ENCODE results near the gene SLC8A1.

SLC8A1 gene

DNA sequence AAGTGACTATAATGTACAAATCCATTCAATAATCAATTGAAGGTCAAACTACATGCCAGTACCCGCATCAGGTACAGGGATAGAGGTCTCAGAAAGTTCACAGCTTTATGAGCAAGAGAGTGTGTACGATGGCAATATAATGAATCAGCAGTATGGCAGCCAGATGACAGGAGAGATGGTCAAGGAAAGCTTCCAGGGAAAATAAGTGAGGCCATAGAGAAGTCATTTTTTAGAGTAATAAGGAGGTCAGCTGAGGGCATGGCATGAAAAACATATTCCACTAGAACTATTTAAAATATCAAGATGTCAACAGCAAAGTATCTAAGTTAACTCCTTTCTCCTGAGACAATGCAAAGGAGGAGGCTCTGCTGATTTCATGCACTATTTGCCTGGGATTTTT, 108.0 kb downstream of the SLC8A1 start:
- Histone ChIP-seq H3K4me3 (ENCODE audit: low read depth in 1 of 2, low read length in 2 of 2) (no peak overlapping the region), H4K20me1 (ENCODE audit: insufficient read depth, low read length) (no peaks in the 10 kb centered on the region), H3K9me3 (ENCODE audit: insufficient read depth, low read length, severe bottlenecking) (no peaks in the 10 kb centered on the region), H3K79me2 (ENCODE audit: insufficient read depth, low read length) (peaks cover 4% of the 10 kb centered on the region; the same call in 1 of the 2 replicates), H3K4me2 (ENCODE audit: insufficient read depth, low read length) (no peak overlapping the region), H2AFZ (ENCODE audit: low read depth, low read length) (no peak overlapping the region), H3K27ac (ENCODE audit: low read length) (no peak overlapping the region), H3K27me3 (ENCODE audit: insufficient read depth, low read length, poor library complexity) (no peaks in the 10 kb centered on the region), H3K9ac (ENCODE audit: low read depth, low read length) (no peak overlapping the region), H3K36me3 (ENCODE audit: insufficient read depth, low read length) (no peaks in the 10 kb centered on the region), H3K4me1 (ENCODE audit: insufficient read depth, low read length) (peaks cover 16% of the 10 kb centered on the region)
- no peak for DNase-seq
- TF ChIP-seq, protein P1, sequence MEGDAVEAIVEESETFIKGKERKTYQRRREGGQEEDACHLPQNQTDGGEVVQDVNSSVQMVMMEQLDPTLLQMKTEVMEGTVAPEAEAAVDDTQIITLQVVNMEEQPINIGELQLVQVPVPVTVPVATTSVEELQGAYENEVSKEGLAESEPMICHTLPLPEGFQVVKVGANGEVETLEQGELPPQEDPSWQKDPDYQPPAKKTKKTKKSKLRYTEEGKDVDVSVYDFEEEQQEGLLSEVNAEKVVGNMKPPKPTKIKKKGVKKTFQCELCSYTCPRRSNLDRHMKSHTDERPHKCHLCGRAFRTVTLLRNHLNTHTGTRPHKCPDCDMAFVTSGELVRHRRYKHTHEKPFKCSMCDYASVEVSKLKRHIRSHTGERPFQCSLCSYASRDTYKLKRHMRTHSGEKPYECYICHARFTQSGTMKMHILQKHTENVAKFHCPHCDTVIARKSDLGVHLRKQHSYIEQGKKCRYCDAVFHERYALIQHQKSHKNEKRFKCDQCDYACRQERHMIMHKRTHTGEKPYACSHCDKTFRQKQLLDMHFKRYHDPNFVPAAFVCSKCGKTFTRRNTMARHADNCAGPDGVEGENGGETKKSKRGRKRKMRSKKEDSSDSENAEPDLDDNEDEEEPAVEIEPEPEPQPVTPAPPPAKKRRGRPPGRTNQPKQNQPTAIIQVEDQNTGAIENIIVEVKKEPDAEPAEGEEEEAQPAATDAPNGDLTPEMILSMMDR (IDR thresholded peaks at IDR 0.05; ENCODE audit: borderline replicate concordance, extremely low read depth, low read length, poor library complexity, severe bottlenecking), result no peak
- TF ChIP-seq EZH2 (IDR thresholded peaks at IDR 0.05; ENCODE audit: borderline replicate concordance, low read depth, low read length, severe bottlenecking), result no peak
- no peak for ATAC-seq (ENCODE audit: insufficient read depth, low read depth)

DNA sequence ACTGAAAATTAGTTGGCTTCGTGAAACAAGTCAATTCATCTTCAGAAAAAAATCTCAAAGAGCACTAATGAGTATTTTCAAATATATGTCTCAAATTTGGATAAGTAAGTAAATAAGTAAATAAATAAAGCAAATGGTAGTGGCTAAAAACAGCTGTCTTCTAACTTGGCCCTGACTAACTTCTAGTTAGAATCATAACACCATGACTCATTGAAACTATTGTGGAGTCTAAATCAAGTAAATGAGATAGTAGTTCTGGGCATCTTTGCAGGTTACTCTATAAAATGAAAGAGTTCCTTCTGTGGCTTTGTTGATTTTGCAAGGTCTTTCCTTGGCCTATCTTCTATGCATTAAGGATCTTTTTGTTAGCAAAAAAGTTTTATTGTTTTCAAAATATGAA, 110.7 kb downstream of the SLC8A1 start:
- no peak for TF ChIP-seq EZH2 (IDR thresholded peaks at IDR 0.05; ENCODE audit: borderline replicate concordance, low read depth, low read length, severe bottlenecking)
- TF ChIP-seq, protein P1 (IDR thresholded peaks at IDR 0.05; ENCODE audit: borderline replicate concordance, extremely low read depth, low read length, poor library complexity, severe bottlenecking), result no peak
- Histone ChIP-seq H3K79me2 (ENCODE audit: insufficient read depth, low read length) (no peaks in the 10 kb centered on the region), H3K27ac (ENCODE audit: low read length) (no peak overlapping the region), H3K4me2 (ENCODE audit: insufficient read depth, low read length) (no peak overlapping the region), H3K27me3 (ENCODE audit: insufficient read depth, low read length, poor library complexity) (no peaks in the 10 kb centered on the region), H3K9me3 (ENCODE audit: insufficient read depth, low read length, severe bottlenecking) (no peaks in the 10 kb centered on the region), H3K4me1 (ENCODE audit: insufficient read depth, low read length) (peaks cover 3% of the 10 kb centered on the region), H3K36me3 (ENCODE audit: insufficient read depth, low read length) (no peaks in the 10 kb centered on the region), H3K9ac (ENCODE audit: low read depth, low read length) (no peak overlapping the region), H4K20me1 (ENCODE audit: insufficient read depth, low read length) (no peaks in the 10 kb centered on the region), H3K4me3 (ENCODE audit: low read depth in 1 of 2, low read length in 2 of 2) (no peak overlapping the region), H2AFZ (ENCODE audit: low read depth, low read length) (no peak overlapping the region)
- ATAC-seq (ENCODE audit: insufficient read depth, low read depth) (no peak), DNase-seq (no peak)

DNA sequence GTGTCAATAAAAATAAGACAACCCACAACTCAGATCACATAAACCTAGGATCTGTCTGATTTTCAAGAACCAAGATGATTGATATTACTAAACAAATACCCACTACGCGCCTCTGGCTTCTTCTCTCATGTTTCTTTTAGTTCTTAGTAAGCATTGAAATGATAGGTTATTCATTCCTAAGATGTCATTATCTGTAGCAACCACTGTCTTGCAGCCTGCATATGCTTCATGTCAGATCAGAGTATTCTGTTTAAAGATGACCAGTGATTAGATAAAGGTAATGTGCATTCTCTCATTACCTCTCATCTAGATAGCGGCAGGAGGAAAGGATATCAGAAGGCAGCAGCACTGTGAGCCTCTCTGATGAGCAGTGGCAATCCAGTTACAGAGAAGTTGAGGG, 112.9 kb downstream of the SLC8A1 start:
- Histone ChIP-seq H4K20me1 (ENCODE audit: insufficient read depth, low read length) (no peaks in the 10 kb centered on the region), H3K9me3 (ENCODE audit: insufficient read depth, low read length, severe bottlenecking) (no peaks in the 10 kb centered on the region), H3K27ac (ENCODE audit: low read length) (no peak overlapping the region), H3K4me2 (ENCODE audit: insufficient read depth, low read length) (no peak overlapping the region), H3K36me3 (ENCODE audit: insufficient read depth, low read length) (no peaks in the 10 kb centered on the region), H3K79me2 (ENCODE audit: insufficient read depth, low read length) (no peaks in the 10 kb centered on the region), H2AFZ (ENCODE audit: low read depth, low read length) (no peak overlapping the region), H3K4me3 (ENCODE audit: low read depth in 1 of 2, low read length in 2 of 2) (no peak overlapping the region), H3K27me3 (ENCODE audit: insufficient read depth, low read length, poor library complexity) (no peaks in the 10 kb centered on the region), H3K9ac (ENCODE audit: low read depth, low read length) (no peak overlapping the region), H3K4me1 (ENCODE audit: insufficient read depth, low read length) (no peaks in the 10 kb centered on the region)
- DNase-seq (no peak), ATAC-seq (ENCODE audit: insufficient read depth, low read depth) (no peak)
- TF ChIP-seq EZH2 (IDR thresholded peaks at IDR 0.05; ENCODE audit: borderline replicate concordance, low read depth, low read length, severe bottlenecking), result no peak
- TF ChIP-seq, protein P1 (IDR thresholded peaks at IDR 0.05; ENCODE audit: borderline replicate concordance, extremely low read depth, low read length, poor library complexity, severe bottlenecking), result no peak
